Liver (tissue), 9 donors: ENCODE data around the gene PDLIM4. TPM values are rescaled to one million over a fixed set of nuclear protein-coding genes. Genes with fewer than 3 reads are reported as not detected.

Source experiments
- DNase-seq: peaks from one replicate; pipeline ENCODE4 v3.0.0-alpha.2; 2017; ENCODE audit warnings: low spot score
- H3K27ac ChIP-seq, 2 donors: one replicate each; pipeline ENCODE4 v1.7.0; 2013; ENCODE audit warnings: inconsistent platforms in 2 of 2, low read length in 2 of 2, control low read depth in 1 of 2, low read depth in 1 of 2, mild to moderate bottlenecking in 1 of 2
- H3K27me3 ChIP-seq, 4 donors: one replicate each; pipeline versions ENCODE4 v1.6.1 to v1.7.0; 2013; ENCODE audit warnings: low read length in 3 of 4, inconsistent platforms in 1 of 4, mild to moderate bottlenecking in 1 of 4, moderate library complexity in 1 of 4; ENCODE audit not compliant: control insufficient read depth in 4 of 4, insufficient read depth in 4 of 4
- H3K36me3 ChIP-seq, 4 donors: one replicate each; pipeline versions ENCODE4 v1.6.1 to v1.7.0; 2013; ENCODE audit warnings: low read length in 3 of 4, mild to moderate bottlenecking in 3 of 4, low read depth in 1 of 4, moderate library complexity in 1 of 4; ENCODE audit not compliant: control insufficient read depth in 4 of 4, insufficient read depth in 3 of 4
- H3K4me1 ChIP-seq, 4 donors: one replicate each; pipeline versions ENCODE4 v1.6.1 to v1.7.0; 2013; ENCODE audit warnings: low read length in 3 of 4, mild to moderate bottlenecking in 3 of 4, moderate library complexity in 1 of 4; ENCODE audit not compliant: control insufficient read depth in 4 of 4, insufficient read depth in 4 of 4
- H3K4me3 ChIP-seq, 3 donors: one replicate each; pipeline versions ENCODE4 v1.6.1 to v1.7.0; 2013; ENCODE audit warnings: low read length in 3 of 3, control low read depth in 1 of 3, low read depth in 1 of 3, mild to moderate bottlenecking in 1 of 3
- H3K9ac ChIP-seq, 2 donors: one replicate each; pipeline ENCODE4 v1.7.0; 2013; ENCODE audit warnings: low read length in 2 of 2, mild to moderate bottlenecking in 2 of 2, moderate library complexity in 2 of 2, control low read depth in 1 of 2, low read depth in 1 of 2
- H3K9me3 ChIP-seq, 4 donors: one replicate each; pipeline versions ENCODE4 v1.6.1 to v1.7.0; 2013; ENCODE audit warnings: low read length in 3 of 4; ENCODE audit not compliant: control insufficient read depth in 4 of 4
- ATF3 ChIP-seq: IDR thresholded peaks from 2 replicates; pipeline ENCODE4 v1.6.1; 2016; ENCODE audit warnings: antibody characterized with exemption
- CTCF ChIP-seq: fragments of 150-350 bp; IDR thresholded peaks from 2 replicates; pipeline ENCODE4 v1.5.1; 2017; ENCODE audit warnings: improper control_type of control experiment, low read depth, low read length; ENCODE audit not compliant: missing input control
- EGR1 ChIP-seq, 2 donors: IDR thresholded peaks; 2 replicates each; pipeline ENCODE4 v1.6.1; 2016 to 2018; ENCODE audit warnings: antibody characterized with exemption in 2 of 2, low read depth in 2 of 2
- FOXA1 ChIP-seq: IDR thresholded peaks from 2 replicates; pipeline ENCODE4 v1.6.1; 2016; ENCODE audit warnings: antibody characterized with exemption
- FOXA2 ChIP-seq: IDR thresholded peaks from 2 replicates; pipeline ENCODE4 v1.6.1; 2016; ENCODE audit warnings: antibody characterized with exemption
- GABPA ChIP-seq, 2 donors: IDR thresholded peaks in 1 of 2; conservative IDR thresholded peaks in 1 of 2; 2 replicates each; pipeline ENCODE4 v1.6.1; 2016; ENCODE audit warnings: antibody characterized with exemption in 2 of 2, mild to moderate bottlenecking in 1 of 2, moderate library complexity in 1 of 2
- HNF4A ChIP-seq, 2 donors: conservative IDR thresholded peaks; 2 replicates each; pipeline ENCODE4 v1.6.1; 2016; ENCODE audit warnings: antibody characterized with exemption in 2 of 2, mild to moderate bottlenecking in 2 of 2
- HNF4G ChIP-seq: IDR thresholded peaks from 2 replicates; pipeline ENCODE4 v1.6.1; 2016; ENCODE audit warnings: antibody characterized with exemption
- JUND ChIP-seq, 2 donors: IDR thresholded peaks; 2 replicates each; pipeline ENCODE4 v1.6.1; 2016; ENCODE audit warnings: antibody characterized with exemption in 2 of 2
- MAX ChIP-seq: IDR thresholded peaks from 2 replicates; pipeline ENCODE4 v1.6.1; 2016; ENCODE audit warnings: antibody characterized with exemption
- NR2F2 ChIP-seq: IDR thresholded peaks from 2 replicates; pipeline ENCODE4 v1.6.1; 2016; ENCODE audit warnings: antibody characterized with exemption
- RAD21 ChIP-seq, 2 donors: IDR thresholded peaks; 2 replicates each; pipeline ENCODE4 v1.6.1; 2016; ENCODE audit warnings: antibody characterized with exemption in 2 of 2, mild to moderate bottlenecking in 2 of 2
- SP1 ChIP-seq: IDR thresholded peaks from 2 replicates; pipeline ENCODE4 v1.6.1; 2018; ENCODE audit warnings: antibody characterized with exemption, mild to moderate bottlenecking
- ZBTB33 ChIP-seq: IDR thresholded peaks from 2 replicates; pipeline ENCODE4 v1.6.1; 2016; ENCODE audit warnings: antibody characterized with exemption
- WGBS: extraction: QIAGEN DNeasy Blood & Tissue Kit; methylation state at CpG from one replicate; pipeline ENCODE4 v1.1.7; 2013; 5-methylcytosine and 5-hydroxymethylcytosine counted together
- polyA plus RNA-seq, 2 donors: library from polyadenylated mRNA; stranded (reverse) in 1 of 2; unstranded in 1 of 2; fragments of 200-250 nt in 1 of 2; fragments of >200 nt in 1 of 2; fragmentation: Nextera tagmentation in 1 of 2; extraction: Ambion mirVana in 1 of 2; gene quantifications; one replicate each; pipeline versions ENCODE4 v1.2.1 to v1.2.3, GENCODE V29; 2013 to 2015
- total RNA-seq, 2 donors: library from RNA; depleted of rRNA; stranded (reverse); fragments of >200 nt; gene quantifications; one replicate each; pipeline ENCODE4 v1.2.3, GENCODE V29; 2014
- donor health status: healthy.
- donor health status: healthy.
- donor health status: healthy.
- donor health status: healthy.
- donor health status: healthy.

Gene PDLIM4
- total and polyA plus RNA-seq, 4 donors, result 0.25 to 0.93 (median 0.65) TPM

- no peaks in the 10 kb centered on the region for H3K9me3 ChIP-seq
Observed at GRCh38 chr5:132227485-132228240, 29.8 kb upstream of the PDLIM4 start, which contains the start of gene P4HA2. Gene P4HA2 (minus strand): TSS chr5:132227853. CDS start chr5:132218626, 9,227 bp downstream.

GRCh38 chr5:132228241-132229035 is 29.1 kb upstream of the PDLIM4 start:
- Histone ChIP-seq H3K27me3 (no peaks in the 10 kb centered on the region), H3K36me3 (no peaks in the 10 kb centered on the region), H3K9me3 (no peaks in the 10 kb centered on the region), H3K4me3 (peak overlapping the region in 2 of 3 donors; percentile 57 to 72), H3K4me1 (peaks cover 0 to 10% (median 3%) of the 10 kb centered on the region in 4 donors), H3K27ac (peak overlapping the region in 1 of 2 donors; percentile 75), H3K9ac (peak overlapping the region; percentile 4 to 16)
- no peak for DNase-seq
- TF ChIP-seq EGR1 (IDR thresholded peaks at IDR 0.05; ENCODE audit: low read depth in 2 of 2) (no peak), FOXA1 (no peak), JUND (IDR thresholded peaks at IDR 0.05) (no peak), RAD21 (IDR thresholded peaks at IDR 0.05) (no peak), ZBTB33 (no peak), FOXA2 (no peak), HNF4G (no peak), ATF3 (no peak), GABPA (IDR thresholded peaks at IDR 0.05 in 1 of 2, conservative IDR thresholded peaks at IDR 0.05 in 1 of 2) (no peak), MAX (no peak), NR2F2 (no peak), HNF4A (conservative IDR thresholded peaks at IDR 0.05) (no peak)
- 77% methylated on average over 27 of the region's 27 CpGs for WGBS

More at GRCh38 chr5:132227485-132228240, 29.8 kb upstream of the PDLIM4 start, which contains the start of gene P4HA2:
- peak within 1 kb of the TSS; percentile 73 to 75 for H3K27ac ChIP-seq
- H3K9ac ChIP-seq, result peak within 1 kb of the TSS; percentile 16 to 54
- H3K4me3 ChIP-seq, result peak within 1 kb of the TSS; percentile 9 to 72 (median 57)
- H3K36me3 ChIP-seq, result no peaks in the 10 kb centered on the region
- peaks cover 0 to 10% (median 3%) of the 10 kb centered on the region in 4 donors for H3K4me1 ChIP-seq
- peak; percentile 80 for DNase-seq
- 2% methylated on average over 91 of the region's 92 CpGs for WGBS
- H3K27me3 ChIP-seq, result no peaks in the 10 kb centered on the region
- TF ChIP-seq CTCF (peak; percentile 18), FOXA1 (no peak), EGR1 (IDR thresholded peaks at IDR 0.05; ENCODE audit: low read depth in 2 of 2) (no peak), SP1 (no peak), NR2F2 (no peak), FOXA2 (no peak)
